D721Med (cell line): ENCODE measurements around the gene ZNF771.
"Not testable (repeated sequence)": the region's sequence is repeated elsewhere in the genome, so short reads cannot be mapped to it uniquely, and the experiment has no call there.

ENCODE experiments used
- DNase-seq: peaks from one replicate; pipeline ENCODE4 v3.0.0; 2011; ENCODE audit warnings: low spot score; ENCODE audit not compliant: insufficient read length
- FAIRE-seq: peaks from 2 replicates; lab custom pipeline; 2011; peaks lifted over from hg19 to GRCh38; lab: Jason Lieb, UNC
- TF ChIP-seq, protein P1 (sequence below): IDR thresholded peaks from 2 replicates; pipeline ENCODE4 v1.5.1; 2012; ENCODE audit warnings: mild to moderate bottlenecking, control low read depth; ENCODE audit not compliant: insufficient read depth; ENCODE audit errors: missing control alignments

The ZNF771 gene

GRCh38 chr16:30395155-30395991, 12.0 kb upstream of the ZNF771 start, which contains the start of gene ZNF48:
TSS of gene ZNF48 (plus strand) at chr16:30395420. CDS start at chr16:30395795, 375 bp downstream.
- DNase-seq (peak; percentile 80), FAIRE-seq (no peak)
- TF ChIP-seq, protein P1, sequence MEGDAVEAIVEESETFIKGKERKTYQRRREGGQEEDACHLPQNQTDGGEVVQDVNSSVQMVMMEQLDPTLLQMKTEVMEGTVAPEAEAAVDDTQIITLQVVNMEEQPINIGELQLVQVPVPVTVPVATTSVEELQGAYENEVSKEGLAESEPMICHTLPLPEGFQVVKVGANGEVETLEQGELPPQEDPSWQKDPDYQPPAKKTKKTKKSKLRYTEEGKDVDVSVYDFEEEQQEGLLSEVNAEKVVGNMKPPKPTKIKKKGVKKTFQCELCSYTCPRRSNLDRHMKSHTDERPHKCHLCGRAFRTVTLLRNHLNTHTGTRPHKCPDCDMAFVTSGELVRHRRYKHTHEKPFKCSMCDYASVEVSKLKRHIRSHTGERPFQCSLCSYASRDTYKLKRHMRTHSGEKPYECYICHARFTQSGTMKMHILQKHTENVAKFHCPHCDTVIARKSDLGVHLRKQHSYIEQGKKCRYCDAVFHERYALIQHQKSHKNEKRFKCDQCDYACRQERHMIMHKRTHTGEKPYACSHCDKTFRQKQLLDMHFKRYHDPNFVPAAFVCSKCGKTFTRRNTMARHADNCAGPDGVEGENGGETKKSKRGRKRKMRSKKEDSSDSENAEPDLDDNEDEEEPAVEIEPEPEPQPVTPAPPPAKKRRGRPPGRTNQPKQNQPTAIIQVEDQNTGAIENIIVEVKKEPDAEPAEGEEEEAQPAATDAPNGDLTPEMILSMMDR, result peak; percentile 0

- DNase-seq, result no peak
- FAIRE-seq, result no peak
Measured at GRCh38 chr16:30395992-30396585, 11.3 kb upstream of the ZNF771 start.

GRCh38 chr16:30396627-30397026, 10.8 kb upstream of the ZNF771 start:
- FAIRE-seq, DNase-seq: not testable (repeated sequence)

More at GRCh38 chr16:30395992-30396585, 11.3 kb upstream of the ZNF771 start:
- TF ChIP-seq, protein P1, result no peak

DNA sequence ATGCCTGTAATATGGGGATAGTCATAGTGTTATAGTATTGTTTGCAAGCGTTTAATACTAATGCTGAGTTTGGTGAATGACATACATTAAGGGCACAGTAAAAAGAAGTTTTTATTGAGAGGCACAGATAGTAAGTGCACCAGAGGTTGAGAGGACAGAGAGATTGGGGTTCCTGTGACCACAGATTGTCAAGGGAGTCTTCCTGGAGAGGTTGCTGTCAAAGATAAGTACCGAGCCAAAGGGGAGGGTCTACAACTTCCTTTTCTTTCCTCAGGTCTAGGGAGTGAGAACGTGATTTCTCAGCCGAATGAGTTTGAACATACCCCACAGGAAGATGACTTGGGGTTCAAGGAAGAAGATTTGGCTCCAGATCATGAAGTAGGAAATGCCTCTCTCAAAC, 10.3 kb upstream of the ZNF771 start:
- DNase-seq, result no peak
- no peak for FAIRE-seq
- TF ChIP-seq, protein P1, result no peak

DNA sequence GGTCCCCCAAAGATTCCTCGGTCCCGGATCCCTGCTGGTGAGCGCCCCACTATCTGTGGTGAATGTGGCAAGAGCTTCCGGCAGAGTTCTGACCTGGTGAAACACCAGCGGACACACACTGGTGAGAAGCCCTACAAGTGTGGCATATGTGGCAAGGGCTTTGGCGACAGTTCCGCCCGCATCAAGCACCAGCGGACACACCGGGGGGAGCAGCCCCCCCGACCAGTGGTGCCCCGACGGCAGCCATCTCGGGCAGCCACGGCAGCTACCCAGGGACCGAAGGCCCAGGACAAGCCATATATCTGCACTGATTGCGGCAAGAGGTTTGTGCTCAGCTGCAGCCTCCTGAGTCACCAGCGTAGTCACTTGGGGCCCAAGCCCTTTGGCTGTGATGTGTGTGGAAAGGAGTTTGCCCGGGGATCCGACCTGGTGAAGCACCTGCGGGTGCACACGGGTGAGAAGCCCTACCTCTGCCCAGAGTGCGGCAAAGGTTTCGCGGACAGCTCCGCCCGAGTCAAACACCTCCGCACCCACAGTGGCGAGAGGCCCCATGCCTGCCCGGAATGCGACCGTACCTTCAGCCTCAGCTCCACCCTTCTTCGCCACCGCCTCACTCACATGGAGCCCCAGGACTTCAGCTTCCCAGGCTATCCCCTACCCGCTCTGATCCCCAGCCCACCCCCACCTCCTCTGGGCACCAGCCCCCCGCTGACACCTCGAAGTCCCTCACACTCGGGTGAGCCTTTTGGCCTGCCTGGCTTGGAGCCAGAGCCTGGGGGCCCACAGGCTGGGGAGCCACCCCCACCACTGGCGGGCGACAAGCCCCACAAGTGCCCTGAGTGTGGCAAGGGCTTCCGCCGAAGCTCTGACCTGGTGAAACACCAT, 9.4 kb upstream of the ZNF771 start:
- TF ChIP-seq, protein P1, result no peak
- DNase-seq (no peak), FAIRE-seq (no peak)

- DNase-seq (no peak), FAIRE-seq (no peak)
- TF ChIP-seq, protein P1, result no peak
Measured at GRCh38 chr16:30398661-30399434, 8.6 kb upstream of the ZNF771 start.
